Neural crest cell (in vitro differentiated cells): ENCODE results near the gene DDX27. TPM values are rescaled to one million over a fixed set of nuclear protein-coding genes. Genes with fewer than 3 reads are reported as not detected.

Source experiments
- DNase-seq: peaks from one replicate; pipeline ENCODE4 v3.0.0; 2021; ENCODE audit warnings: low read depth, mixed read lengths, low spot score
- H3K27ac Mint-ChIP-seq: one replicate; pipeline ENCODE4 v1.8.0; 2021; ENCODE audit warnings: mild to moderate bottlenecking, mixed read lengths; ENCODE audit not compliant: unreplicated experiment
- H3K27me3 Mint-ChIP-seq: 2 replicates; pipeline ENCODE4 v1.8.0; 2021; ENCODE audit warnings: low read depth, mild to moderate bottlenecking, mixed read lengths
- H3K36me3 Mint-ChIP-seq: 2 replicates; pipeline ENCODE4 v1.8.0; 2021; ENCODE audit warnings: low read depth, mild to moderate bottlenecking, mixed read lengths
- H3K4me1 Mint-ChIP-seq: 2 replicates; pipeline ENCODE4 v1.8.0; 2021; ENCODE audit warnings: mixed read lengths
- H3K4me3 Mint-ChIP-seq: one replicate; pipeline ENCODE4 v1.8.0; 2021; ENCODE audit warnings: mild to moderate bottlenecking, mixed read lengths
- H3K9me3 Mint-ChIP-seq: 2 replicates; pipeline ENCODE4 v1.8.0; 2021; ENCODE audit warnings: mixed read lengths
- total RNA-seq: library from RNA; stranded (reverse); gene quantifications from 2 replicates; pipeline ENCODE4 v1.2.1, GENCODE V29; 2021
- TF ChIP-seq, protein P1 (sequence below): fragments of 200-600 bp; sonication (generic); conservative IDR thresholded peaks from 2 replicates; pipeline ENCODE4 v1.5.0; 2021; ENCODE audit warnings: antibody characterized with exemption, mild to moderate bottlenecking

The DDX27 gene
- total RNA-seq, 1 donor from 2014 or later = 33.2 TPM

DNA sequence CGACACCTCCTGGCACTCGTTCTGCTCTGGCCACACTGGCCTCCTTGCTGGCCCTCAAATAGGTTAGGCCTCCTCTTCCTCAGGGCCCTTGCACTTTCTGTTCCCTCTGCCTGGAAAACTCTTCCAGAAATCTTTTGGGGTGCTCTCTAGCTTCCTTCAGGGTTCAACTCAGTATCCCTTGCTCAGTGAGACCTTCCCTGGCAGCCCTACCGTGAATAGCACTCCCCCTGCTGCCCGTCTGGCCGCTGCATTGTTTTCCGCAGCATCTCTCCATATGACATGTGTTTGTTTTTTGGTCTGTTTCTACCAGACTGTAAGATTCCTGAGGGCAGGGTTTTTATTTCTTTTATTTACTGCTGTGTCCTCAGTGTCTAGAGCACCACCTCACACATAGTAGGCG, 6.7 kb downstream of the DDX27 start:
- H3K27ac Mint-ChIP-seq = no peak overlapping the region
- peaks cover 11% of the 10 kb centered on the region for H3K36me3 Mint-ChIP-seq

GRCh38 chr20:49228676-49229075, 9.5 kb downstream of the DDX27 start:
- no peaks in the 10 kb centered on the region for H3K9me3 Mint-ChIP-seq
- no peak overlapping the region for H3K4me3 Mint-ChIP-seq
- TF ChIP-seq, protein P1, sequence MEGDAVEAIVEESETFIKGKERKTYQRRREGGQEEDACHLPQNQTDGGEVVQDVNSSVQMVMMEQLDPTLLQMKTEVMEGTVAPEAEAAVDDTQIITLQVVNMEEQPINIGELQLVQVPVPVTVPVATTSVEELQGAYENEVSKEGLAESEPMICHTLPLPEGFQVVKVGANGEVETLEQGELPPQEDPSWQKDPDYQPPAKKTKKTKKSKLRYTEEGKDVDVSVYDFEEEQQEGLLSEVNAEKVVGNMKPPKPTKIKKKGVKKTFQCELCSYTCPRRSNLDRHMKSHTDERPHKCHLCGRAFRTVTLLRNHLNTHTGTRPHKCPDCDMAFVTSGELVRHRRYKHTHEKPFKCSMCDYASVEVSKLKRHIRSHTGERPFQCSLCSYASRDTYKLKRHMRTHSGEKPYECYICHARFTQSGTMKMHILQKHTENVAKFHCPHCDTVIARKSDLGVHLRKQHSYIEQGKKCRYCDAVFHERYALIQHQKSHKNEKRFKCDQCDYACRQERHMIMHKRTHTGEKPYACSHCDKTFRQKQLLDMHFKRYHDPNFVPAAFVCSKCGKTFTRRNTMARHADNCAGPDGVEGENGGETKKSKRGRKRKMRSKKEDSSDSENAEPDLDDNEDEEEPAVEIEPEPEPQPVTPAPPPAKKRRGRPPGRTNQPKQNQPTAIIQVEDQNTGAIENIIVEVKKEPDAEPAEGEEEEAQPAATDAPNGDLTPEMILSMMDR = no peak
- DNase-seq = no peak
- peaks cover 14% of the 10 kb centered on the region for H3K36me3 Mint-ChIP-seq
- no peak overlapping the region for H3K27ac Mint-ChIP-seq
- H3K4me1 Mint-ChIP-seq = no peaks in the 10 kb centered on the region
- H3K27me3 Mint-ChIP-seq = no peaks in the 10 kb centered on the region

More for the DNA sequence above, 6.7 kb downstream of the DDX27 start:
- DNase-seq = no peak
- peak overlapping the region; percentile 66 for H3K4me3 Mint-ChIP-seq
- peaks cover under 1% of the 10 kb centered on the region for H3K4me1 Mint-ChIP-seq
- TF ChIP-seq, protein P1 = no peak
- H3K9me3 Mint-ChIP-seq = no peaks in the 10 kb centered on the region
- H3K27me3 Mint-ChIP-seq = no peaks in the 10 kb centered on the region

GRCh38 chr20:49229381-49229780, 10.2 kb downstream of the DDX27 start:
- TF ChIP-seq, protein P1 = no peak
- Mint-ChIP-seq H3K4me3 (no peak overlapping the region), H3K27me3 (no peaks in the 10 kb centered on the region), H3K9me3 (no peaks in the 10 kb centered on the region), H3K36me3 (peaks cover 13% of the 10 kb centered on the region), H3K4me1 (no peaks in the 10 kb centered on the region), H3K27ac (peak overlapping the region; percentile 10)
- no peak for DNase-seq

DNA sequence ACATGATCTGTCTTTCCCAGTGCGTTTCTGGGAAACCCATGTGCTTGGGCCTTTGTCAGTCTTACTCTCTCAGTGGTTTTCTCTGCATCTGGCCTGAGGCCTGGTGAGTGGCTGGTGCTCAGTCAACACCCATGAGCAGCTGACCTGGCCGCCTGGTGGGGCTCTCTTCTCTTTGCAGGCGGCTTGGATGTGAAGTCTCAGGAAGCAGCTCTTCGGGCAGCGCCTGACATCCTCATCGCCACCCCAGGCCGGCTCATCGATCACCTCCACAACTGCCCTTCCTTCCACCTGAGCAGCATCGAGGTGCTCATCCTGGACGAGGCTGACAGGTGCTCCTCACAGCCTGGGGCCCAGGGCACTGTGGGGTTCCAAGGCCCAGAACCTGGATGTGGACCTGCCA, 10.8 kb downstream of the DDX27 start:
- Mint-ChIP-seq H3K4me3 (no peak overlapping the region), H3K4me1 (no peaks in the 10 kb centered on the region), H3K36me3 (peaks cover 13% of the 10 kb centered on the region), H3K9me3 (no peaks in the 10 kb centered on the region), H3K27ac (no peak overlapping the region), H3K27me3 (no peaks in the 10 kb centered on the region)
- no peak for DNase-seq
- TF ChIP-seq, protein P1 = no peak

DNA sequence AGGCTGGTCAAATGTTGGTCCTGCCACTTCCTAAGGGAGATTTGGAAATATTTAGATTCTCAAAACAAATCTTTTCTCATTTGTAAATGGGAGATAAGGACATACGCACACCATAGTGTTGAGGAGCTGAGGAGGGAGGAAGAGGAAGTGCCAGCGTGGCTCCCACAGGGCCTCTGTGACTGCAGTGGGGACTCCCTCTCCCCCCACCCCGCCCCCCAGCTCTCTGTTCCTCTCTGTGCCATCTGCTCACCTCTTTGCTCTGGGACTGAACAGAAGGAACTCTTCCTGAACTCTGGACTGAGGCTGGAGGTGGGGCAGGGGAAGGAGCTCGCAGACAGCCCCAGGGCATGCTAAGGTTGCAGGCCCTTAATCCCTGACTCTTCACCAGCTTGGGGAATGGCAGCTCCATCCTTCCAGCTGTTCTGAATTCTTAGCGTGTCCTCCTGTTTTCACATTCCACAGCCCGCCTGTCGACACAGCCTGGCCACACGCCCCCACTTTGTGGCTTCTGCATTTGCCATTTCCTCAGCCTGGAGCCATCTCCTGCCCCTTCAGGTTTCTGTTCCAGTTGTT, 11.4 kb downstream of the DDX27 start:
- Mint-ChIP-seq H3K9me3 (no peaks in the 10 kb centered on the region), H3K4me1 (no peaks in the 10 kb centered on the region), H3K36me3 (peaks cover 12% of the 10 kb centered on the region), H3K27ac (no peak overlapping the region), H3K4me3 (no peak overlapping the region), H3K27me3 (no peaks in the 10 kb centered on the region)
- DNase-seq = no peak
- TF ChIP-seq, protein P1 = no peak
